NCI-H2029 (cell line): ENCODE data around the gene WFS1.

ENCODE experiments used
- DNase-seq: peaks from one replicate; lab custom pipeline; 2025; lab: John Stamatoyannopoulos, UW

WFS1 gene

GRCh38 chr4:6279582-6280289 lies 10.1 kb downstream of the WFS1 start:
- no peak for DNase-seq

- no peak for DNase-seq
Measured at GRCh38 chr4:6280365-6280996, 10.8 kb downstream of the WFS1 start.

GRCh38 chr4:6281436-6282313 lies 12.0 kb downstream of the WFS1 start:
- no peak for DNase-seq

DNA sequence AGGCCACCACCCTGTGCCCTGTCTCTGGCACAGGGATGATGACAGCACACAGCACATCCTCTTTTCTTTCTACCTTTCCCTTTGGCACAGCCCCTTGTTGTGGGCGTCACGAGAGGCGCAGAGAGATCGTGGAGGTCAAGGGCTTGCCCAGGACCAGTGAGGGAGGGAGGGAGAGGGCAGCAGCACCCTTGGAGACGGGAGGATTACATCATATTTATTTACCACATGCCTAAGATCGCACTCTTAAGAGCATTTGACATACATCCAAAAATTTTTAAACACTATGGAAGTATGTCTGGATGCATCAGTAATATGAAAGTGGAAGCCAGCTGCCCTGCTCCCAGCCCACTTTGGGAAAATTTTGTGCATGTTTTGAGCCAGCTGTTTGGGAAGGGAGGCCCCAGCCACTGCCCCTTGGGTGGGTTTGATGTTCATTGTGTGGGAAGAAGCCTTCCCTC lies 12.7 kb downstream of the WFS1 start:
- DNase-seq: no peak

GRCh38 chr4:6283282-6283681 lies 13.6 kb downstream of the WFS1 start:
- no peak for DNase-seq

GRCh38 chr4:6287017-6287788 lies 17.6 kb downstream of the WFS1 start:
- no peak for DNase-seq

GRCh38 chr4:6288342-6288741 lies 18.7 kb downstream of the WFS1 start:
- no peak for DNase-seq

DNA sequence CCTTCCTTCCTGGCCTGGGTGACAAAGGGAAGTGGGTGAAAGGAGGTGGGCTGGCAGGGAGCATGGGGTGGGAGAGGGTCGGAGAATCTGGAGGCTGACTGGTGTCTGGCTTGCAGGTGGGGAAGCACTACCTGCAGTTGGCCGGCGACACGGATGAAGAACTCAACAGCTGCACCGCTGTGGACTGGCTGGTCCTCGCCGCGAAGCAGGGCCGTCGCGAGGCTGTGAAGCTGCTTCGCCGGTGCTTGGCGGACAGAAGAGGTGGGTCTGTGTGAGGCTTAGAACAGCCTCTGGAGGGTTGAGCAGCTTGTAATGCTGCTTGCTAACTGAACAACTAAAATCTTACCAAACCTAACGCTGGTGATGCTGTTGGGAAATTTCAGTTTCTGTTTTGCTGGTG lies 19.2 kb downstream of the WFS1 start:
- no peak for DNase-seq

- no peak for DNase-seq
Measured at GRCh38 chr4:6290256-6290655, 20.6 kb downstream of the WFS1 start.

- DNase-seq: no peak
Measured at GRCh38 chr4:6290769-6291547, 21.3 kb downstream of the WFS1 start.

- no peak for DNase-seq
Measured at GRCh38 chr4:6291784-6292297, 22.2 kb downstream of the WFS1 start.

DNA sequence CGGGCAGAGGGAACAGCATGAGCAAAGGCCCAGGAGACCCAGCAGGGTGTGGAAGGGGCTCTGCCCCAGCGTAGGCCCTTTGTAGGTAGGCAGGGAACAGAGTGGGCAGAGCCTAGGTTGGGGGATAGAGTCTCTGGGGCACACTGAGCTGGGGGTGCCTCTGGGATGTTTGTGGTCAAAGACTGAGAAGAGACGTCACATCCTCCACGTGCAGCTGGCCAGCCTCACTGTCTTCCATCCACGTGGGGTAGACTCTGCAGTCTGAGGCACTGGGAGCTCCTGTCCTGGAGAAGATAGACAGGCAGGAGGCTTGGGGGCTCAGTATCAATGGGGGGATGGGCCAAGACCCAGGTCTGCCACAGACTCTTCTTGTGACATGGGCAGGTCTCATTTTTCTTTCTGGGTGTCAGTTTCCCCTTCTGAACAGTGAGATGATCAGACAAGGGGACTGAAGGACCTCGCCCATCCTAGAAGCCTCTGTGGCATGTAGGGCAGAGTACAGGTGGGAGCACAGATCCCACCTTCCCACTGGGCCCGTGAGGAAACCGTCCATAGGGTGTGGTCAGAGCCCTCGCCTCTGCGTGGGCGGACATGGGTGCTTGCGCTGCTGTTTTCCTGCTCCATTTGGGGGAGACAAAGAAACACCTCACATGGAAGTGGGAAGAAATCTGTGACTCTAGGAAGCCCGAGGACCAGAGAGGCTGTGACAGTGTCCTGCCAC lies 22.9 kb downstream of the WFS1 start:
- no peak for DNase-seq

- no peak for DNase-seq
Measured at GRCh38 chr4:6293097-6293445, 23.4 kb downstream of the WFS1 start.

DNA sequence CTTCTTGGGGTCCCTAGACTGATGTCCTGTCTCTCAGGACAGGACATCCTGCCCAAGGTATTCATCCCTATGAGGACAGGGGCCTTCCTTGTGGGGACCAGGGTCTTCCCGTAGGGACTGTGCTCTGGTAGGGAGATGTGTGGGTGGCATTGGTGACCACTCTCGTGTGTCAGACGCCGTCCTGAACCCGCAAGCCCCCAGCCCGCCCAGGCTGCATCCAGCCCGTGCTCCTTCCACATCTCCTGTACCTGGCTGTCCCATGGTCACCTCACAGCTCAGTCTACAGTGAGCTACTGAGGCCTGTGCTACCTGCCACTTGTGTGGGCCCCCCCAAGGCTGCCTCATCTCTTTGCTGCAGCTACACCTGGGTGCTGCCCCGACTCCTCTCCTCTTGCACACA lies 24.0 kb downstream of the WFS1 start:
- no peak for DNase-seq

- no peak for DNase-seq
Measured at GRCh38 chr4:6294705-6295421, 25.2 kb downstream of the WFS1 start.

DNA sequence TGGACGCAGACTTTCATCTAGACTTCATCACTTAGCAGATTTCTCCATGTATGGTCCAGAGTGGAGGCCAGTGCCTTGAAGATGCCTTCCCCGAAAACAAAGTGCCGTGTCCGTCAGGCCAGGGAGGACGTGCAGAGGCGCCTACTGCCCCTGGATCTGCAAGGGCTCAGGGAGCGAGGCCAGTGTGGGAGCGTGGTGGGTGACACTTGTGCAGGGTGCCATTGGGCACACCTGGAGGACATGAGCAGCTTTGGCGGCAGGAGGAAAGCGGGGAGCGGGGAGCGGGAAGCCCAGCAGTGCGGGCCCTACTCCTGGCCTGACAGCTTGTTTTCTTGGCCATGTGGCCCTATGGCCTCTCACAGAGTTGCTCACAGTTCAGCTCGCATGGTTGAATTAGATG lies 25.8 kb downstream of the WFS1 start:
- no peak for DNase-seq

DNA sequence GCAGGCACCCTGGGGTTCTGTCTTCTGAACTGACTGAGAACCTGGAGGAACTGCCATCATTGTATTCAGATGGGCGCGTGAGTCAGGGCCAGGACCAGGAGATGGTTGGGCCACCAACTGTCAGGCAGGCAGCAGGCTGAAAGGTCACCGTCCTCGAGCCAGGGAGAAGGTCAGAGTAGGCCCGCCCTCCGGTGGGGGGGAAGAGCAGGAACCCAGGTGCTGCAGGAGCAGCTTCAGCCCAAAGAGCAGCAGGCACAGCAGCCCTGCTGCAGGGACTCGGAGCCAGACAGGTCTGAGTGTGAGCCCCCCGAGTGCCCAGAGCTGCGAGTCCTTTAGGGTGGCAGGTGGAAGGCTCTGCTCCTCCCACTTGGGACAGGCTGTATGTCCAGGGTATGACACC lies 26.4 kb downstream of the WFS1 start:
- DNase-seq: no peak

- no peak for DNase-seq
Measured at GRCh38 chr4:6297266-6297815, 27.7 kb downstream of the WFS1 start.

- no peak for DNase-seq
Measured at GRCh38 chr4:6298035-6298434, 28.4 kb downstream of the WFS1 start.

DNA sequence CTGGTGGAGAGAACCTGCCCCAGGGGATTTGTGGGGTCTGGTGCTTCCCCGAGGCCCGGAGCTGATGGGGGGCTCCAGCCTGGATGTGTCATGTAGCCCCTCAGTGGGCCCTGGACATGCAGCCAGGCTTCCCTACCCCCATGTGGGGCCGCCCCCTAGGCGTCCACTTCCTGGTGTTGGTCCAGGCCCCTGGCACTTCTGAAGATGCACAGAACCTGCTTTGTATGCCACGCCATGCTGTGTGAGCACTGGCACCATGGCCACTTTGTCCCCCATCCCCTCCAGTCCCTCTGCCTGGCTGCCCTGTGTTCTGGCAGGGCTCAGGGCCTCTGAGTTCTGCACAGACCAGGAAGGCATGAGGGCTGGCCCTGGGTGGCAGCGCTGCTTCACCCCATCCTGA lies 29.2 kb downstream of the WFS1 start:
- DNase-seq: no peak
